GM18858 (cell line): ENCODE measurements around the gene DNAH11.

ENCODE experiments used
- ATAC-seq: cut with Tn5 transposase; IDR thresholded peaks from one replicate; pipeline ENCODE4 v1.9.1; 2021; ENCODE audit not compliant: unreplicated experiment

The DNAH11 gene

GRCh38 chr7:21547501-21547900 lies 4.7 kb downstream of the DNAH11 start:
- no peak for ATAC-seq

- ATAC-seq, result no peak
These were observed 5.7 kb downstream of the DNAH11 start for GRCh38 chr7:21548491-21548890.

GRCh38 chr7:21550076-21550475 lies 7.2 kb downstream of the DNAH11 start:
- ATAC-seq, result no peak

- ATAC-seq, result no peak
These were observed 8.1 kb downstream of the DNAH11 start for GRCh38 chr7:21550821-21551531.

- ATAC-seq, result no peak
These were observed 19.5 kb downstream of the DNAH11 start for GRCh38 chr7:21562385-21562784.

GRCh38 chr7:21565614-21566013 lies 22.8 kb downstream of the DNAH11 start:
- no peak for ATAC-seq

- ATAC-seq, result no peak
These were observed 23.3 kb downstream of the DNAH11 start for GRCh38 chr7:21566094-21566493.

GRCh38 chr7:21568762-21569161 lies 25.9 kb downstream of the DNAH11 start:
- no peak for ATAC-seq

- no peak for ATAC-seq
These were observed 29.8 kb downstream of the DNAH11 start for GRCh38 chr7:21572331-21573313.

- peak; percentile 42 for ATAC-seq
These were observed 36.7 kb downstream of the DNAH11 start for GRCh38 chr7:21579341-21580072.

- peak; percentile 57 for ATAC-seq
These were observed 37.3 kb downstream of the DNAH11 start for GRCh38 chr7:21580073-21580521.

GRCh38 chr7:21585070-21585724 lies 42.4 kb downstream of the DNAH11 start:
- no peak for ATAC-seq

GRCh38 chr7:21587139-21587784 lies 44.4 kb downstream of the DNAH11 start:
- ATAC-seq, result no peak

- ATAC-seq, result no peak
These were observed 54.0 kb downstream of the DNAH11 start for GRCh38 chr7:21596801-21597200.

- ATAC-seq, result no peak
These were observed 60.6 kb downstream of the DNAH11 start for GRCh38 chr7:21603462-21603861.

GRCh38 chr7:21603972-21604749 lies 61.3 kb downstream of the DNAH11 start:
- no peak for ATAC-seq

- no peak for ATAC-seq
These were observed 62.3 kb downstream of the DNAH11 start for GRCh38 chr7:21605008-21605585.

GRCh38 chr7:21608465-21608864 lies 65.6 kb downstream of the DNAH11 start:
- no peak for ATAC-seq

GRCh38 chr7:21611129-21611528 lies 68.3 kb downstream of the DNAH11 start:
- ATAC-seq, result no peak
